ENCODE data around the gene KAT2B. TPM values are rescaled to one million over a fixed set of nuclear protein-coding genes. Genes with fewer than 3 reads are reported as not detected.

Gene KAT2B
- total RNA-seq, 1 donor from 2014 or later: 13.6 TPM

- Mint-ChIP-seq H3K4me3 (ENCODE audit: unreplicated experiment) (no peak overlapping the region), H3K27me3 (ENCODE audit: unreplicated experiment) (no peaks in the 10 kb centered on the region), H3K36me3 (ENCODE audit: unreplicated experiment) (no peaks in the 10 kb centered on the region), H3K27ac (ENCODE audit: unreplicated experiment) (no peak overlapping the region), H3K4me1 (ENCODE audit: low read depth, unreplicated experiment) (peaks cover 1% of the 10 kb centered on the region), H3K9me3 (ENCODE audit: unreplicated experiment) (peaks cover 4% of the 10 kb centered on the region)
- no peak for DNase-seq
- TF ChIP-seq, protein P1, sequence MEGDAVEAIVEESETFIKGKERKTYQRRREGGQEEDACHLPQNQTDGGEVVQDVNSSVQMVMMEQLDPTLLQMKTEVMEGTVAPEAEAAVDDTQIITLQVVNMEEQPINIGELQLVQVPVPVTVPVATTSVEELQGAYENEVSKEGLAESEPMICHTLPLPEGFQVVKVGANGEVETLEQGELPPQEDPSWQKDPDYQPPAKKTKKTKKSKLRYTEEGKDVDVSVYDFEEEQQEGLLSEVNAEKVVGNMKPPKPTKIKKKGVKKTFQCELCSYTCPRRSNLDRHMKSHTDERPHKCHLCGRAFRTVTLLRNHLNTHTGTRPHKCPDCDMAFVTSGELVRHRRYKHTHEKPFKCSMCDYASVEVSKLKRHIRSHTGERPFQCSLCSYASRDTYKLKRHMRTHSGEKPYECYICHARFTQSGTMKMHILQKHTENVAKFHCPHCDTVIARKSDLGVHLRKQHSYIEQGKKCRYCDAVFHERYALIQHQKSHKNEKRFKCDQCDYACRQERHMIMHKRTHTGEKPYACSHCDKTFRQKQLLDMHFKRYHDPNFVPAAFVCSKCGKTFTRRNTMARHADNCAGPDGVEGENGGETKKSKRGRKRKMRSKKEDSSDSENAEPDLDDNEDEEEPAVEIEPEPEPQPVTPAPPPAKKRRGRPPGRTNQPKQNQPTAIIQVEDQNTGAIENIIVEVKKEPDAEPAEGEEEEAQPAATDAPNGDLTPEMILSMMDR (IDR thresholded peaks at IDR 0.05; ENCODE audit: partially characterized antibody, unreplicated experiment): no peak
Measured at GRCh38 chr3:20035019-20035418, 5.2 kb upstream of the KAT2B start.

DNA sequence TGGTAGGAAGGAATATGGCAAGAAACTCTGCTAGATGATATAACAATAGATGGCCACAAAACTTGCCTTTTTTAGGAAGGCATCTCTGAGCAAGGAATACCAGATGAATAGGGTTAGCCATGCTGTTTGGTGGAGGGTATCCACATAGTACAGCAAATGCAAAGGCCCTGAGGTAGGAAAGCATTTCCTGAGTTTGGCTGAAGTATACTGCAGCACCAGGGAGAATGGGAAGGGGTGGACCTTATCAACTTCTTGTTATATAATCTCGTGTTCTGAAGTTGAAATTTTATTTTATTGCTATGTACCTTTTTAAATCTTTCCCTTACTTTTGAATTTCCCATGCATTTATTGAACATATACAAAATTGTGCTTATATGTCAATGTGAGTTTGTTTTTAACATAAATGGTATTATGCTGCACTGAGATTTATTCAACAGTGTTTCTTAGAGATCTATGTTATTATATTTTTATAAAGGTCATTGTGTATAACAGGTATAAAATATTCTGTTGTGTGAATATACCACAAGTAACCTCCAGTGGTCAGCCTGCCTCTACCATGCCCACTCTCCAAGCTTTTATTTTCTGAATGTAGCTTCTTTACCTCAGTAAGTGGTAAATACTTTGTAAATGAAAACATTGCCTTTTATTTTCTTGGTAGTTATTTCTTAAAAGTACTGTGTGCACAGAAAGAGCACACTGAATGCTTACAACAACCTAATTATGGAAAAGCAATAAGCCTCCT, 2.8 kb upstream of the KAT2B start:
- peaks cover 15% of the 10 kb centered on the region for H3K9me3 Mint-ChIP-seq (ENCODE audit: unreplicated experiment)
- no peaks in the 10 kb centered on the region for H3K36me3 Mint-ChIP-seq (ENCODE audit: unreplicated experiment)
- H3K27me3 Mint-ChIP-seq (ENCODE audit: unreplicated experiment): peaks cover 11% of the 10 kb centered on the region
- peaks cover 12% of the 10 kb centered on the region for H3K4me1 Mint-ChIP-seq (ENCODE audit: low read depth, unreplicated experiment)
- DNase-seq: no peak
- TF ChIP-seq, protein P1 (IDR thresholded peaks at IDR 0.05; ENCODE audit: partially characterized antibody, unreplicated experiment): no peak
- H3K4me3 Mint-ChIP-seq (ENCODE audit: unreplicated experiment): no peak overlapping the region
- H3K27ac Mint-ChIP-seq (ENCODE audit: unreplicated experiment): no peak overlapping the region

DNA sequence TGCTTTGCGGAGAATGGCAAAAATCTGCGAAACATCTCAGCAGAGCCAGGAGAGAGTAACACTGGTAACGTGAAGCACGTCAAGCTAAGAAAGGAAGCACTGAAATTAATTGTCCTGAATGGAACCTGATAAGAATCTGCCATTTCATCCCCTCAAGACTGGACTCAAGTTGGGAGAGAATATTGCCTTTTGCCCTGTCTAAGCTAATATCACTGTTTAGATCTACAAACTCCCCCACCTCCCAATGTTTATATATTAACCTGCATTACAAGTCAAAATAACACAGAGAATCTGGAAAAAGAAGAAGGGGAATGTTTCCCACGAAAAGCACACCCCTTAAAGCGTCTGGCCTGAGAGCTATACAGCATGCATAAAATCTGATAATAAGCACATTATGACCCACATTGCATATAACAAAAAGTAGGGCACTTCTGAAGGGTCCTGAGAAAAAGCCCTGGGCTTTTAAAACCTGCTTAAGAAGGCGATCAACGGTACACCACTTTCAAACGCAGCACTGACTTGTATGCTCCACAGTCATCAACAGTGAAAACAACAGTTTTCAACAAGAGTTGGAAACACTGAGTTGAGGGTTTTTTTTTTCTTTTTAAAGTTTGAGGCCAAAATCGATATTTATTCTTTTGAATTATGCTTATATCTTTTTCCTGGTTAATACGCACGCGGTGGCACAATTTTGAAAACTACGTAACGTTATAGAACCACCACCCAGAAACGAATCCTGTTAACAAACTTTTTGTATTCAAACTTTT, 1.4 kb upstream of the KAT2B start:
- peaks cover 12% of the 10 kb centered on the region for H3K27me3 Mint-ChIP-seq (ENCODE audit: unreplicated experiment)

GRCh38 chr3:20039466-20039764, 831 bp upstream of the KAT2B start:
- no peak for DNase-seq
- Mint-ChIP-seq H3K4me3 (ENCODE audit: unreplicated experiment) (peak overlapping the region; percentile 82), H3K9me3 (ENCODE audit: unreplicated experiment) (peaks cover 15% of the 10 kb centered on the region), H3K27me3 (ENCODE audit: unreplicated experiment) (peaks cover 12% of the 10 kb centered on the region), H3K27ac (ENCODE audit: unreplicated experiment) (peak overlapping the region; percentile 62), H3K36me3 (ENCODE audit: unreplicated experiment) (no peaks in the 10 kb centered on the region), H3K4me1 (ENCODE audit: low read depth, unreplicated experiment) (peaks cover 12% of the 10 kb centered on the region)
- TF ChIP-seq, protein P1 (IDR thresholded peaks at IDR 0.05; ENCODE audit: partially characterized antibody, unreplicated experiment): no peak

More for the DNA sequence above, 1.4 kb upstream of the KAT2B start:
- DNase-seq: no peak
- peaks cover 15% of the 10 kb centered on the region for H3K9me3 Mint-ChIP-seq (ENCODE audit: unreplicated experiment)
- peaks cover 12% of the 10 kb centered on the region for H3K4me1 Mint-ChIP-seq (ENCODE audit: low read depth, unreplicated experiment)
- peak overlapping the region; percentile 62 for H3K27ac Mint-ChIP-seq (ENCODE audit: unreplicated experiment)
- no peaks in the 10 kb centered on the region for H3K36me3 Mint-ChIP-seq (ENCODE audit: unreplicated experiment)
- peak overlapping the region; percentile 82 for H3K4me3 Mint-ChIP-seq (ENCODE audit: unreplicated experiment)
- TF ChIP-seq, protein P1 (IDR thresholded peaks at IDR 0.05; ENCODE audit: partially characterized antibody, unreplicated experiment): no peak
